C1 segment of cervical spinal cord (tissue), 14 donors: ENCODE measurements around the gene RHCG.

Experiments
- DNase-seq, 14 donors: peaks; one replicate each; lab custom pipeline; 2025; lab: John Stamatoyannopoulos, UW

Gene RHCG

DNA sequence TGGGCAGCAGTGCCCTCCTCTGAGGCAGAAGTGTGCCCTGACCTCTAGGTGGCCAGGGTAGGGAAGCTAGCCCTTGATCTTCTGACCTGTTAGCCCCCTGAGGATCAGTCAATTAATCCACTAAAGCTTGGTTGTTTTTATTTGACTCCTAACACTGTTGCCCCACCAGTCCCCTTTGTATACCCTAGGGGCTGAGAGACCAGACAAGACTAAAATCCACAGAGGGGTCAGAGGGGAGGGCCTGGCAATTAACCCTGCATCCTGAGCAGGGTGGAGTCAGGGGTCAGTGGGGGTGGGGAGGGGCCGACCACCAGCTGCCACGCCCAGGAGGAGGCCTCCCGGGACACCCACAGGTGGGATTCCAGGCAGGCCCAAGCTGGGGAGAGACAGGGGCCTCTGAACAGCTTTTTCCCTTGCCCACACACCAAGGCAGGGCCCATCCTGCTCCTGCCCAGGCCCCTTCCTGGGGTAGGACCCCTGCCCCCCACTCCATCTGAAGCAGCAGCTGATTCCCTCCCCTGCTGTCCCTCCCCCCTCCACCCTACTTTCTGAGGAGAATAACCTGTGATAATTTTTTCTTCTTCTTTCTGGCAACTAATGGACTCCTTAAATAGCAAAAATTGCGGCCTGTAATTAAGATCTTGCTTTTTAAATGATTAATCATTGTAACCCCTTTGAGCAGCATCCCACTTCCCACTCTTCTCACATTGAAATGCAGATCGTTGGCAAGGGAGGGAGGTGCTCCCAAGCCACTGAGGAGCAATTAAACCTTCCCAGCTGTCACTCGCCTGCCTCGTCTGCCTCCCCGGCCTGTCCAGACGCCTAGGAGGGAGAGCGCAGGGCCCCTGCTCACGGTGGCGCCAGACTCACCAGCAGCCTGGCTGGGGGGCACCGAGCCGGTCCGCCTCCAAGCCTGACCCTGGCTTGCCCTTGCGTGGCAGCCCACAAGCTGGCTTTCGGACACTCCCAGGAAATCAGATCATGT, 51.9 kb downstream of the RHCG start:
- DNase-seq, result no peak

DNA sequence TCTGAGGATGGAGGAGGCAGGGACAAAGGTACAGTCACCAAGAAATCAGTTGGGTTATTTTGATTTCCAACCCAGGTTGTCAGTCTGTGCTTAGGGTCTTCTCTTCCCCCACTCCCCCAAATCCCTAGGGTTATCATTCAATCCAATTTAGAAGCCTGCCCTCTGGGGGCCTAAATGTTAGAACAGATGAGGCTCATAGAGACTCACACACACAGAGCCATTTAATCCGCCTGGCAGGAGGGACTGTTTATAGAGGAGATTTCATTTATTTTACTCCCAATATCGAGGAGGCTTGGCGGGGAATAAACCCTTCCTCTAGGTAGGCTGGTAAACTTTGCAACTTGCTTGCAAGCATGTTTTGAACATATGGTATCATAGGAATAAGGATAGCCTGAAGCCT, 52.8 kb downstream of the RHCG start:
- no peak for DNase-seq

DNA sequence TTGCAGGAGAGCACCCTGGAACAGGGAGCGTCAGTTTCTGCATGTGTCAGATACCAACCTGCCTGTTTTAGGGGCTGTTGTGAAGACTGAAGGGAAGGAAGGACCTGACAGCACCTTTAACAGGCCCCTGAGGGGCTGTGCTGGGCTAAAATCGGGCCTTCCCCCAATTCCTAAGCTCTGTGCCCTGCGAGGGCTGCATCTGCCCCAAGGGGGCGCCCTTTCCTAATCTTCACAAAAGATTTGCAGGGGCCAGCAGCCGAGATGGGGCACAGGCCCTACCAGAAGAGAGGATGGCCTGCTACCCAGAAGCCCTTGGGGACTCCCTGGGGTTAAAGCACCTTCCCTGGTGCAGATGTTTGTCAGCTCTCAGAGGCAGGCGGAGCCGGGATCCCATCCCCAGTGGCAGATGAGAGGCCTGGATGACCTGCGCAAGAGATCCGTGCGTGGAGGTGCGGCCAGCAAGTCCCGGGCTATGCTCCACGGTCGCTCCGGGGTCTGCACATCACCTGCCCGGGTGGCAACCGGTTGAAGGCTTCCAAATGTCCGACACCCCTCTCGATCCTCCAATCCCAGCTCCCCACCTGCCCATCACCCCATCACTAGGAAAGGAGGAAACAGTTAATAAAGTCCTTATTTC, 53.6 kb downstream of the RHCG start:
- DNase-seq, result peak in 7 of 14 donors; percentile 6 to 56 (median 17)

DNA sequence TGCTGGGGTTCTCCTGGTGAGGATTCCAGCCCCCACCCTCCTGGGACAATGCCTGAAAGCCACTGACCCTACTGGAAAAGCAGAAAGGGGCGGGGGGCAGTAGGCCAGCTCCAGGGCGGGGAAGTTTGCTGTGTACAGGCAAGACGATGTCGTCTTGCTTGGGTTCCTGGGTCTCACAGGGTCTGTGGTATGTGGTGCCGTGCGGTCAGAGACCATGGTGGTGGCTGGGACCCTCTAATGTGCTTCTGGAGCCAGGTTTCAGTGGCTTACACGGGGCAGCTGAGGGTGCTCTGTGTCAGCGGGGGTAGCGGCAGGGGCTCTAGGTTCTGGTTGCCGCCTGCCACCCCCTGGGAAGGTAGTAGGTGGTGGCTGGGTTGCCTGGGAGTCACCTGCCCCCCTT, 54.2 kb downstream of the RHCG start:
- DNase-seq, result no peak

DNA sequence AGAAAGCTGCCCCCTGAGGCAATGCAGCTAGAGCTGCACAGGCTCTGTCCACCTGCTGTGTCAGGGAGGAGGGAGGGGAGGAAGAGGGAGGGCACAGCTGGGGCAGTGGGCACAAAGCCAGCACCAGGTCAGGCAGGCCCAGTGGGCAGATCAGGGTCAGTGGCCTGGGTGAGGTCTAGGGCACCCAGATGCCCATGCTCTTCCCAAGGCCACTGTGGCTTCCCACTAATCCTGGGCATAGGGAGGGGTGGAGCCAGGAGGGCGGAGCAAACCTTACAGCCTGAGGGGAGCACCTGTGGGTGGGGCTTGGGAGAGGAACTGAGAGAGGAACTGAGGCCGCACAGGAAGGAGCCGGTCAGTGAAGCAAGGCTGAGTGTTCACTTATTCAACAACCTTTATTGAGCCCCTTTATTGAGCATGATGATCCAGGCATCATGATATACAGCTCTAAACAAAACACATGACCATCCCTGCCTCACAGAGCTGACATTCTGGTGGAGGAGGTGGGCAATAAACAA, 55.0 kb downstream of the RHCG start:
- no peak for DNase-seq

DNA sequence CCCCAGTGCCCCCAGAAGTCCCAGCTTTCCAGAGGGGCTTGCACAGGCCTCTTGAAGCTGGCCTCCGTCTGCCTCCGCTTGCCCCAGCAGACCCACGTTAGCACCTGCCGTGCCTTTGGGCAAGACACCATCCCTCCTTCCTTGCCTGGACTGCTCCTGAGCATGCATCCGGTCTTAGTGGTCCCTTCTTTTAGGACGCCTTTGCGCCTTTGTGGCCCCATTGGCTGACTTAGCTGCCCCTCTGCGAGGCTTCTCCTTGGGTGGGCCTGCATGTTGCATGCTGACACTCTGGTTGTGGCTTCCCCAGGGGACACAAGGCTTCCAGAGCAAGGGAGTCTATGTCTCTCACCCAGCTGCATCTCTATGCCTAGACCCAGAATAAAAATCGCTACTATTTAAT, 56.6 kb downstream of the RHCG start:
- no peak for DNase-seq

DNA sequence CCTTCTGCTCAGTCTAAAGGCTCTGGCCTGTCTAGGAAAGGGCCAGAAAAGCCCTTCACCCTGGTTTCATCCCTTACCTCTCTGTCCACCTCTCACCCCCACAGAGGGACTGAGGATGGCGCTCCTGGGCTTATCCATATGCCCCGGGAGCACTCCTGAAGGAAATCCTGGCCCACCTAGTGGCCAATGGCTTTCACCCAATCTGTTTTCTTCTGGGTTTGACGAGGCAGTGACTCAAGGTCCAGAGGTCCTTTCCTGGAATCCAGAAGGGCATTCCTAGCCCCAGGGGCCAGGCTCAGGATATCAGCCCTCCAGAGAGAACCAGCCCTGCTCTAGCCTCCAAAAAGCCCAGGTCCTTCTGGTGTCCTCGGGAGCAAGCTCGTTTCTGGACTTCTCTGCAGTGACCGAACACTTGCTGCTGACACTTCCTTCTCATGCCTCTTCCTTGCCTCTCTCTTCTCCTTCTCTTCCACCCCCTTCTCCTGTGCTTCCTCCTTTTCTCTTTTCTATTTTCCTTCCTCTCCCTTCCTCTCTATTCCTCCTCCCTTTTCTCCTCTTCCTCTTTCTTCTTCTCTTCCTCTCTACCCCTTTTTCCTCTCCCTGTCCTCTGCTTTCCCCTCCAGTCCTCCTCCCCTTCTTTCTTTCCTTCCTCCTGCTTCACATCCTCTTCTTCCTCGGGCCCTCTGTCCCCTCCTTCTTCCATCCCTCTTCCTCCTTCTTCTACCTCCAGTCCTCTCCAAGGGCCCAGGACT, 59.6 kb downstream of the RHCG start:
- DNase-seq, result no peak

DNA sequence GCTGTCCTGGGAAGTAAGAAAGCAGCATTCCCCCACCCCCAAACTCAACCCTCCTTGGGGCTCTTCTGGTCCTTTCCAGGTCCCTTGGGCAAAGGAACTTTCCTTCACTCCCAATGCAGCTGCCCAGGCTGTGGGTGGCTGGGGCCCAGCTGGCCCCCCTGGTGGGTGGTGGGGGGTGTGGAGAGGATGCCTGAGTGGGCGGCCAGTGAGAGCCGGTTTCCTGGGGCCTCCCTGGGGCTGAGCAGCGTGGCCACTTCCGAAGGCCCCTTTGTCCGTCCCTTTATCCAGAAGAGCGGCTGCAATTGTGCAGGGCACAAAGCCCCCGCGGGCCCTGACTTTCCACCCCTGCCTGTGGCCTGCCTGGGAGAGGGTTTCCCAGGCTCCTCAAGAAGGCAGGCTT, 61.0 kb downstream of the RHCG start:
- DNase-seq, result no peak

DNA sequence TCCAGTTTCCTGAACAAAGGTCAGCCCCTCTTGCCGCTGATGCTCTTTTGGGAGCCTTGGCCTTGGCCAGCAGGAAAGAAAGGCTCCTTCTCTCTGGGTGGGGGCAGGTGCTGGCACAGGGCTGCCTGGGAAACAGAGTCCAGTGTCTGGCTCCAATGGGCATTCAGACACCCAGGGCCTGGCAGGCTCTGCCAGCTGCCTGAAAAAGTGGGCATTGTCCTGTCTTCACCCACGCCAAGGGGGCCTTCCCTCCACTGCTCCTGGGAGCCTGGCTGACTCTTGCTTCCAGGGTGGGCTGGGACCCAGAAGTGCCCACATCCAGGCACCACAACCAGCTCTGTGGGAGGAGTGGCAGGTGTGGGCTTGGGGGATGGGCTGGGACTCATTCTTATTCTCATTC, 62.7 kb downstream of the RHCG start:
- DNase-seq, result peak in 9 of 14 donors; percentile 12 to 68 (median 49)

DNA sequence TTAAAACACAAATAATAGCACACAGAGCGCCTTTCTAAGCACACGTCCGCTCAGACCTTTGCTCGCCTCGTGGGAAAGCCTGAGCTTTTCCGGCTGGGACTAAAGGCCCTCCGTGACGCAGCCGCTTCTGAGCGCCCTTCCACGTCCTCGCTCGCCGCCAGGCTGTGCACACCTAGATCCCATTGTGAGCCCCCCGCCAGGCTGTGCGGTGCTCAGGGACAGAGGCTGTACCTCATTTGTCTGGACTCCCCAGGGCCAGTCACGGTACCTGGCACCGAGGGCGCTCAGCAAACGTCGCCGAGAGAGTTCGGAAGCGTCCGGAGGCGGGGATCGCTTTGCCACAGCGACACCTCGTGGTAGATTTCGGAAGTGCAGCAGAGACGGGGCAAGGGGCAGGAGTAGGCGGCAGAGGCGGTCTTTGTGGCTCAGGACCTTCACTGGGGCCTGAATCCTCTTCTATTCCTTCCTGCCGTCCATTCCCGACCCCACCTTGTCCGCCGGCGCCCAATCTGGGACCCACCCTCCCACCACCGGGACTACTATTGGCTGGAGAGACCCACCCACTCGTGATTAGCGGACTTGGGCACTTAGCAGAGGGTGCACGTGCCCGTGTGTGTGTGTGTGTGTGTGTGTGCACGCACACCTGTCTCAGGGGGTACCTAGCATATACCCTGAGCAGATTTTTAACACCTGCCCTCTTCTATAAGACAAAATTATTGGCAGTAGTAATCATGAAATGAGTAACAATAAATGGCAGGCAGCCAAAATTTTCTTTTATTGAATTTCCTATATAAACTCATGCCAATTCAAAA, 65.6 kb downstream of the RHCG start:
- peak; percentile 16 to 90 (median 80) for DNase-seq

DNA sequence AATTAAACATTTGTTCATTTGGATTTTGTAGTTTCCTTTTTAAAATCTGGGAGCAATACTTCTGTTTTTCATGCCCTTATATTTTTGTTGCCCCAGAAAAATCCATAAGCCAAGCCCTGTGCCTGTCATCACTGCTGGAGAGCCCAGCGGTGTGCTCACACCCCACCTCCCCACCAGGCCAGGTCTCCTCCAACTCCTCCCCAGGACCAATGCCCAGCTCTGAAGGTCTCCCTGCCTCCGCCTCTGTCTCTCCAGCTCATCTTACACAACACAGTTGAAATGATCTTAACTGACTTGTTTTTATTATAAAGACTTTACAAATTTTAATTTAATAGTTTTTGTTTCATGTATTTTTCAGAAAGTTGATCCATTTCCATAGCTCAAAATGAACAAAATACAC, 66.4 kb downstream of the RHCG start:
- DNase-seq, result no peak

DNA sequence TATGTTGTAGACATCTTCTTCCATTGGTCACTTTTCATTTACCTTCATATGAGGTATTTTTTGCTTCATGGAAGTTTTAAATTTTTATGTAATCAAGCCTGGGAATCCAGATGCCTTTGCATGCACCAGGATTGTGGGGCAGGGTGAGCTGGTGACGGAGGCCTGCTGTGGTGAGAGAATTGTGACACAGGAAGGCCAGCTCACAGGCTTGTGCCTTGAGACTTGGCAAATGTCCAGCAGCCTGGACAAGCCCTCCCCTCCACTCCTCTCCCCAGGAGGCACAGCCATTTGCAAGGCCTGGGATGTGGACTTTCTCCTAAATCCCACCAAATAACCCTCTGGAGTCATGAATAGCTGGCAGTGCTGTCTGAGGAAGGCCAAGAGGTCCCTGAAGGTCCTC, 67.4 kb downstream of the RHCG start:
- DNase-seq, result peak in 1 of 14 donors; percentile 19

DNA sequence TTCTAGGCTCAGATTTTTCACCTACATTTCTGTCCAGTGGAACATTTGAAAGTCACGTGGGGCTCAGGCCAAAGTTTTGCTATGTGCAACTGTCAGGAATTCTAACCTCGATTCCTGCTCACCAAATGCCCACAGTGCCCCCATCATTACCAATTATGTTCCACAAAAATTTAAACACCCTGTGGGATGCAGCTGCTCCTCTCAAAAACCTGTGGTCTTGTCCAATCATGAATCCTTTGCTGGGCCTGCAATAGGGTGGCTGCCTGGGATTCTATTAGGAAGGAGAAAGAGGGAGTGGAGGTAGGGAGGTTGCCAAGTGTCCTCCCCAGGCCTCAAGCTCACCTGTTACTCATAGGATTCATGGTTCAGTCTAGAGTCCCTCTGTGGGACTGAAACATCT, 68.1 kb downstream of the RHCG start:
- no peak for DNase-seq

DNA sequence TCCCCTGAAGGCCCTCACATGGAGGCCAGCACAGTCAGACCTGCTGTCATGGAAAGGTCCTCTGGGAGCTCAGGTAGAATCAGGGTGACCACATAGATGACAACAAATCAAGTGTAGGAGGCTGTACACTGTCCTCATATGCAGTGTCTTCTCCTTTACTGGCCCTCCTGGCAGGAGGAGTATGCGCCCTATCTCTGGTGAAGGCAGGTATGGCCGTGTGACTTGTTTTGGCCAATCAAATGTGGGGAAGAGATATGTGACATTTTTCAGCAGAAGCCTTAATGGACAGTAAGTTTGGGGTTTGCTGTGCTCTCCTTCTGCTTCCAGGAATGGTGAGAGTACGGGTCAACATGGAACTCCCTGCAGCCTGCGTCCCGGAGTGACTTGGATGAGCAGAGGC, 69.9 kb downstream of the RHCG start:
- DNase-seq, result no peak

DNA sequence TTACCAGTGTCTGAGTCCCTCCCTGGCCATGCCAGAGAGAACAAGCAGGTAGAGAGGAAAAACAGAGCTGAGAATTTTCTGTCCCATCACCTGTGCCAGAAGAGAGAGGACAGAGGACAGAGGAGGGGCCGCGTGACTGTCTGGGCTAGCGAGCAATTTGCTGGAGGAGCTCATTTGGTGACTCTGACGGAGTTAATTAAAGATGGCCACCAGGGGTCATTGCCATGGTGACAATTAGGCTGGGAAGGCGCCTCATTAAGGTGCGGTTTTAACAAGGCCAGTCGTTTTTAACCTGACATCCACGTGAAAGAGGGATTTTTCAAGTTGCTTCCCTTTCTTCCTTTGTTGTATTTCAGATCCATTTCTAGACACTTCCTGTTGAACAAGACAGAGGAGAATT, 72.4 kb downstream of the RHCG start:
- no peak for DNase-seq
